Measurements from ENCODE around the gene SF3B3.
"Not testable (repeated sequence)": the region's sequence is repeated elsewhere in the genome, so short reads cannot be mapped to it uniquely, and the experiment has no call there.

- TF ChIP-seq TAF1 (IDR thresholded peaks at IDR 0.05; ENCODE audit: borderline replicate concordance, low read depth, low read length); POLR2A (IDR thresholded peaks at IDR 0.05; ENCODE audit: low read depth, low read length): not testable (repeated sequence)
Measured at GRCh38 chr16:70621864-70622263, 98.2 kb downstream of the SF3B3 start.
